K562 (cell line): Measurements from ENCODE around the gene TNK2. TPM values are rescaled to one million over a fixed set of nuclear protein-coding genes. Genes with fewer than 3 reads are reported as not detected.
"Not testable (repeated sequence)": the region's sequence is repeated elsewhere in the genome, so short reads cannot be mapped to it uniquely, and the experiment has no call there.

Source experiments
- ATAC-seq: fragments of 200-7000 bp; cut with Tn5 transposase; 3 replicates; pipeline ENCODE4 v1.9.1; 2020; ENCODE audit warnings: moderate library complexity
- BruUV-seq: library from RNA; stranded (reverse); fragments of 400-500 nt; replicated peaks from 2 replicates; lab custom pipeline; 2021; lab: Mats Ljungman, UMichigan
- CTCF ChIA-PET: fragments of 300-600 bp; formaldehyde crosslinking; extraction: SDS; loops from one replicate; lab custom pipeline; 2021; ENCODE audit warnings: low intra/inter-chr PET ratio; lab: Yijun Ruan, JAX
- POLR2A ChIA-PET: fragments of 300-600, 350-650 bp; sonication (Branson Sonifier 250); formaldehyde crosslinking; extraction: SDS; loops from one replicate; lab custom pipeline; 2021; ENCODE audit warnings: antibody characterized with exemption, inconsistent platforms; lab: Yijun Ruan, JAX
- DNase-seq, 4 experiments: peaks; one replicate each; pipeline versions ENCODE4 v3.0.0 to v3.0.0-alpha.2; 2011 to 2018; ENCODE audit warnings: low spot score in 3 of 4, mixed read lengths in 3 of 4; ENCODE audit errors: extremely low read depth in 1 of 4
- FAIRE-seq: peaks from 2 replicates; lab custom pipeline; 2011; peaks lifted over from hg19 to GRCh38; lab: Jason Lieb, UNC
- H2AFZ ChIP-seq: 2 replicates; pipeline ENCODE4 v1.6.0; 2011; ENCODE audit warnings: low read depth, low read length, control low read depth, inconsistent platforms
- H3K27ac ChIP-seq: fragments of 200-600 bp; 3 replicates; pipeline ENCODE4 v1.8.0; 2011; ENCODE audit warnings: low read depth, mild to moderate bottlenecking, control low read depth, inconsistent platforms, low read length, moderate library complexity, mixed read lengths; ENCODE audit errors: extremely low read depth
- H3K27me3 ChIP-seq, 2 experiments: fragments of 300-600 bp in 1 of 2; 2 replicates in 1 of 2; 3 replicates in 1 of 2; pipeline versions ENCODE4 v1.6.0 to v1.8.0; 2011; ENCODE audit warnings: inconsistent platforms in 2 of 2, low read length in 2 of 2, mild to moderate bottlenecking in 1 of 2, mixed read lengths in 1 of 2, moderate library complexity in 1 of 2; ENCODE audit not compliant: control insufficient read depth in 2 of 2, insufficient read depth in 2 of 2
- H3K36me3 ChIP-seq: fragments of 300-600 bp; 3 replicates; pipeline ENCODE4 v1.8.0; 2011; ENCODE audit warnings: mild to moderate bottlenecking, low read length, inconsistent platforms; ENCODE audit not compliant: control insufficient read depth, insufficient read depth
- H3K4me1 ChIP-seq, 2 experiments: fragments of 200-600 bp in 1 of 2; replicated peaks in 1 of 2; 2 replicates in 1 of 2; 3 replicates in 1 of 2; pipeline versions ENCODE4 v1.5.1 to v1.8.0; 2011; ENCODE audit warnings: inconsistent platforms in 2 of 2, low read length in 2 of 2, mild to moderate bottlenecking in 1 of 2, mixed read lengths in 1 of 2, moderate library complexity in 1 of 2; ENCODE audit not compliant: control insufficient read depth in 2 of 2, insufficient read depth in 2 of 2
- H3K4me2 ChIP-seq: 2 replicates; pipeline ENCODE4 v1.6.1; 2011; ENCODE audit warnings: low read length, control low read depth, inconsistent platforms, mixed read lengths; ENCODE audit not compliant: insufficient read depth
- H3K4me3 ChIP-seq: fragments of 200-600 bp; sonication (generic), shearing (Covaris generic); 2 replicates; pipeline ENCODE4 v1.5.1; 2016; ENCODE audit warnings: control low read depth, inconsistent platforms
- H3K79me2 ChIP-seq: fragments of 200-600 bp; 3 replicates; pipeline ENCODE4 v1.8.0; 2011; ENCODE audit warnings: low read length, inconsistent platforms; ENCODE audit not compliant: control insufficient read depth, insufficient read depth
- H3K9ac ChIP-seq, 2 experiments: 2 replicates each; pipeline versions ENCODE4 v1.6.0 to v1.6.1; 2011; ENCODE audit warnings: low read depth in 2 of 2, low read length in 2 of 2, control low read depth in 1 of 2, inconsistent platforms in 1 of 2, mild to moderate bottlenecking in 1 of 2, mixed read lengths in 1 of 2; ENCODE audit not compliant: insufficient read depth in 1 of 2
- H3K9me1 ChIP-seq: one replicate; pipeline ENCODE4 v1.6.0; 2011; ENCODE audit warnings: inconsistent platforms, mild to moderate bottlenecking, low read length, moderate library complexity; ENCODE audit not compliant: control insufficient read depth, insufficient read depth
- H3K9me3 ChIP-seq: replicated peaks from 2 replicates; pipeline ENCODE4 v1.5.1; 2011; ENCODE audit warnings: low read depth, low read length, inconsistent platforms; ENCODE audit not compliant: control insufficient read depth, insufficient read depth
- H4K20me1 ChIP-seq: replicated peaks from 2 replicates; pipeline ENCODE4 v1.6.1; 2011; ENCODE audit warnings: low read length, inconsistent platforms, mixed read lengths; ENCODE audit not compliant: control insufficient read depth, insufficient read depth
- POLR2A ChIP-seq: fragments of 450-650 bp; conservative IDR thresholded peaks from 2 replicates; pipeline ENCODE4 v1.6.1; 2016
- RBFOX2 ChIP-seq: fragments of 200-400 bp; formaldehyde crosslinking; IDR thresholded peaks from 2 replicates; pipeline ENCODE4 v1.6.1; 2017; ENCODE audit warnings: low read depth, mild to moderate bottlenecking, low read length, moderate library complexity
- WGBS: fragments of 100-300 bp; shearing (Covaris generic); methylation state at CpG from one replicate; pipeline ENCODE4 v1.1.6; 2016; ENCODE audit warnings: low coverage, mixed read lengths; ENCODE audit not compliant: insufficient coverage; ENCODE audit errors: missing lambda C conversion rate; 5-methylcytosine and 5-hydroxymethylcytosine counted together
- in situ Hi-C: fragments of 300-500 bp; cut with MboI; formaldehyde crosslinking; loops from 4 replicates; pipeline ENCODE4 v1.15.0; 2018; ENCODE audit warnings: inconsistent platforms, mixed read lengths
- intact Hi-C: fragments of 100-400 bp; cut with micrococcal nuclease; formaldehyde crosslinking; loops from 2 replicates; pipeline ENCODE4 v1.14.2; 2022
- polyA plus RNA-seq, 8 experiments: library from polyadenylated mRNA; depleted of rRNA in 4 of 8; stranded (reverse) in 5 of 8; unstranded in 3 of 8; fragments of >200 nt; fragmentation: Nextera tagmentation in 2 of 8; fragmentation: Illumina TruSeq in 1 of 8; extraction: Ambion mirVana in 2 of 8; extraction: Trizol in 1 of 8; gene quantifications; 2 replicates each; pipeline versions ENCODE4 v1.2.1 to v1.2.3, GENCODE V29; 2011 to 2014; ENCODE audit warnings: inconsistent platforms in 1 of 8, missing spikeins in 1 of 8
- total RNA-seq, 7 experiments: library from RNA; depleted of rRNA in 6 of 7; stranded (reverse); fragments of >200 nt in 6 of 7; fragmentation: Illumina TruSeq in 2 of 7; extraction: Trizol in 2 of 7; gene quantifications; 2 replicates each; pipeline versions ENCODE4 v1.2.1 to v1.2.3, GENCODE V29; 2011 to 2021; ENCODE audit warnings: low replicate concordance in 1 of 7

The TNK2 gene
- total and polyA plus RNA-seq, 9 of the 15 experiments (the other 6 are each of a cell fraction or from before 2014, with no cell fraction given): 0.03 to 33.8 (median 6.5) TPM

DNA sequence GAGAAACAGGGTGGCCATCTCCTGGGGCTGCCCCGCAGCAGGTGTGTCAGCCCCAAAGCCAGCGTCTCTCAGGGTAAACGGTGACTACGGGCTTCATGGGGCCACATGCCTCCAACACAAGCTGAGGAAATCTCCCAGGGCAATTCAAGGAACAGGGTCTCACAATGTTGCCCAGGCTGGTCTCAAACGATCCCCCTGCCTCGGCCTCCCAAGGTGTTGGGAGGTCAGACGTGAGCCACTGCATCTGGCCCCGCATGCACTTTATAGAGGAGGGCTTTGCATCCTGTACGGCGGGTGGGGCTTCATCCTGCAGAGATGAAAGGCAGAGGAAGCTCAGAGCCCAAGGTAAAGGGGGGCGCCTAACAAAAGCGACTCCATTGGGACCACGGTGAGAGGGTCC lies 42.4 kb upstream of the TNK2 start:
- H3K27me3 ChIP-seq, H3K27ac ChIP-seq, H3K4me1 ChIP-seq, FAIRE-seq, H3K4me3 ChIP-seq, DNase-seq, H3K4me2 ChIP-seq, POLR2A ChIA-PET, H4K20me1 ChIP-seq, BruUV-seq, H2AFZ ChIP-seq, CTCF ChIA-PET, H3K9ac ChIP-seq, intact Hi-C loops, ATAC-seq, H3K9me3 ChIP-seq, H3K9me1 ChIP-seq: not testable (repeated sequence)
- TF ChIP-seq RBFOX2: 0 out of 2 replicates have a peak, but pooled peaks have one; percentile 15
- peaks cover 26% of the 10 kb centered on the region; the same call in 2 of the 3 replicates for H3K36me3 ChIP-seq
- peaks cover 22% of the 10 kb centered on the region for H3K79me2 ChIP-seq
- in situ Hi-C loops: loop anchor here (5.0 kb wide), 1 partner anchor 313 kb away; no protein-coding TSS in a partner anchor
- 96% methylated on average over 10 of the region's 13 CpGs for WGBS

- H3K4me3 ChIP-seq, intact Hi-C loops, BruUV-seq, H4K20me1 ChIP-seq, POLR2A ChIA-PET, H3K9me1 ChIP-seq, CTCF ChIA-PET, H3K4me2 ChIP-seq, FAIRE-seq, H3K27me3 ChIP-seq, H3K4me1 ChIP-seq, ATAC-seq, H3K9me3 ChIP-seq, H3K9ac ChIP-seq, DNase-seq, H3K27ac ChIP-seq, H2AFZ ChIP-seq: not testable (repeated sequence)
- 94% methylated on average over 4 of the region's 4 CpGs for WGBS
- in situ Hi-C loops: loop anchor here (5.0 kb wide), 1 partner anchor 313 kb away; no protein-coding TSS in a partner anchor
- H3K79me2 ChIP-seq: peaks cover 22% of the 10 kb centered on the region
- peaks cover 26% of the 10 kb centered on the region; the same call in 2 of the 3 replicates for H3K36me3 ChIP-seq
- 0 out of 2 replicates have a peak, but pooled peaks have one; percentile 38 for TF ChIP-seq POLR2A
These were observed 41.8 kb upstream of the TNK2 start for GRCh38 chr3:195950164-195950563.
